NCI-H69 (cell line): ENCODE data around the gene SELENOH.
"Not testable (repeated sequence)": the region's sequence is repeated elsewhere in the genome, so short reads cannot be mapped to it uniquely, and the experiment has no call there.

Source experiments
- DNase-seq: peaks from one replicate; lab custom pipeline; 2025; lab: John Stamatoyannopoulos, UW

SELENOH gene, protein sequence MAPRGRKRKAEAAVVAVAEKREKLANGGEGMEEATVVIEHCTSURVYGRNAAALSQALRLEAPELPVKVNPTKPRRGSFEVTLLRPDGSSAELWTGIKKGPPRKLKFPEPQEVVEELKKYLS

DNA sequence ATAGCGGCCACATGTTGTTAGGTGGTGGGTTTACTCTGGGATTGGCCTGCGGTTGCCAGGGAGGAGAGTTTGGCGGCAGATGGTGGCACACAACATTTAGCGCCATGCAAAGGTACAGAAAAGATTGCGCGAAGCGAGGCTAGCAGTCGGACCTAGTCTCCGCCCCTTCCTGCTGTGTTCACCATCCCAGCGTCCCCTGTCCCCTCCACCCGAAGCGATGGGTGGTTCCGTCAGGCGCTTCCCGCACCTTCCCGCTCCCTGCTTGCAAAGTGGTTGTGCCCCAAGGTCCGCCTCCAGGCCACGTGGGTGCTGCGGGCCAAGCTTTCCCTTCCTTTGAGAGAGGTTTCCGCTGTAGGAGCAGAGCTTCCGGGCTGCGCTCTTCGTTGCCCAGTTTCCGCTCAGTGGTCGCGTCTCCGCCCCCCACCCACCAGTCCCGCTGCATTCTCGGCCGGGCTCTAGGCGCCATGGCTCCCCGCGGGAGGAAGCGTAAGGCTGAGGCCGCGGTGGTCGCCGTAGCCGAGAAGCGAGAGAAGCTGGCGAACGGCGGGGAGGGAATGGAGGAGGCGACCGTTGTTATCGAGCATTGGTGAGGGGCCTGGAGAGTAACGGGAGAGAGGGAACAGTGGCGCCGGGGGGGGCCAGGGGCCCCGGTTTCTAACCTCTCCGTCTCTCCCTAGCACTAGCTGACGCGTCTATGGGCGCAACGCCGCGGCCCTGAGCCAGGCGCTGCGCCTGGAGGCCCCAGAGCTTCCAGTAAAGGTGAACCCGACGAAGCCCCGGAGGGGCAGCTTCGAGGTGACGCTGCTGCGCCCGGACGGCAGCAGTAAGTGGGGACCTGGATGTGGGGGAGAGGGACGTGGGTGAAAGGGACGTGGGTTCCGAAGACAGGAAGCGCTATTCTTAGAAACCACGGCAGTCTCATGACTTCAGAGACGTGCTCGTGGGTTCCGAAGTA, at the start of gene SELENOH:
SELENOH (plus strand) TSS at position 360 of the 955 bp plus-strand sequence; CDS start at position 465, 105 bp downstream.
- peak; percentile 99 for DNase-seq

DNA sequence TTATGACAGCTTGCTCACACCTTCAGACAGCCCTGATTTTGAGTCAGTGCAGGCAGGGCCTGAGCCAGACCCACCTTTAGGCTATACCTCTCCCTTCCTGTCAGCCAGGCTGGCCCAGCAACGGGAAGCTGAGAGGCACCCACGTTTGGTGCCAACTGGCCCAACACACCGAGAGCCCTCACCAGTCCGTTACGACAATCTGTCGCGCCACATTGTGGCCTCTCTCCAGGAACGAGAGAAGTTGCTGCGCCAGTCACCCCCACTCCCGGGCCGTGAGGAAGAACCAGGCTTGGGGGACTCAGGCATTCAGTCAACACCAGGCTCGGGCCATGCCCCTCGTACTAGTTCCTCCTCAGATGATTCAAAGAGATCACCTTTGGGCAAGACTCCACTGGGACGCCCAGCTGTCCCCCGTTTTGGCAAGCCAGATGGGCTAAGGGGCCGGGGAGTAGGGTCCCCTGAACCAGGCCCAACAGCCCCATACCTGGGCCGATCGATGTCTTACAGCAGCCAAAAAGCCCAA, 42.4 kb upstream of the SELENOH start:
- DNase-seq, result no peak

DNA sequence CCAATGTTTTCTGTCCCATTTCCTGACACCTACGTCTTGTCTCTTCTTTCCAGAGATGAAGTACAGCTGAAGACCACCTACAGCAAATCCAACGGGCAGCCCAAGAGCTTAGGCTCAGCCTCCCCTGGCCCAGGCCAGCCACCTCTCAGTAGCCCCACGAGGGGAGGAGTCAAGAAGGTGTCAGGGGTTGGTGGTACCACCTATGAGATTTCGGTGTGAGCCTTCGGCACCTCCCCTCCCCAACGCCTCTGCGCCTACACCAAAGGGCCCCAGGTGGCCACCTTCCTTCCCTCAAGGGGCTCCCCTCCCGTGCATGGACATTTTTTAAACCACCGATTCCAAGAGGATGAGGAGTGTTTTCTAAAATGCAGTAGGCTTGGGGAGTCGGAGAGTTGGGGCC, 41.5 kb upstream of the SELENOH start:
- no peak for DNase-seq

DNA sequence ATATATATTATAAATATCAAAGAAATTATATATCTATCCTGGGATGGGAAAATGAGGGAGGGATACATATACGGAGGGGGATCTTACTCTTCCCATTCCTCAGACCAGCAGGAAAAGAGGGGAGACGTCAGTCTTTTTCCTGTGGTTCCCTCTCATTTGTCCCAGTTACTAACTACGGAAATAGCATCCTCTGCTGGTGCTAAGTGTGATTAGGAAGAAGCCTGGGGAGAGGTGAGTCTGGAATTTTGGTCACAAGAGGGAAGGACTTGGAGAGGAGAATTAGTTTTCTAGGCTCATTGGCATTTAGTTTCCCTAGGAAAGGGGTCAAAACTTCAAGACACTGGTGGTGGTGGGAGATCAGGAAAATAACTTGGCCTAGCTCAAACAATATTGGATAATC, 40.9 kb upstream of the SELENOH start:
- DNase-seq, result no peak

DNA sequence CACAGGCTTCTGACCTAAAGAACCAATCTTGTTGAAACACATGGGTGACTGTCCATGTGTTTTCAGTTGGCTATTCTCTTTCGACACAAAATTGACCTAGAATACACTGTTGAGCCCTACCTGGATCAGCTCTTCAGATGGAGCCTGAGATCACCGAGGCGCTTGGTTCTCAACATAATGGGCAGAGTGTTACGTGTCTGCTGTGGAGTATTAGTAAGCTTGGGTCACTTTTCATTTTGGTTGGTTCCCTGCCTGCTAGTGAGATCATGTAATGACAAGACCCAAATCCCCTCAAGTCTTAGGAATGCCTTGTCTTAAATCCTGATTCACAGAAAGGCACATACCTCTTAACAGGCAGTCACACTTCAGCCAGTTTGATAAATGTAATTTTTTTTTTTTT, 38.0 kb upstream of the SELENOH start:
- no peak for DNase-seq

DNA sequence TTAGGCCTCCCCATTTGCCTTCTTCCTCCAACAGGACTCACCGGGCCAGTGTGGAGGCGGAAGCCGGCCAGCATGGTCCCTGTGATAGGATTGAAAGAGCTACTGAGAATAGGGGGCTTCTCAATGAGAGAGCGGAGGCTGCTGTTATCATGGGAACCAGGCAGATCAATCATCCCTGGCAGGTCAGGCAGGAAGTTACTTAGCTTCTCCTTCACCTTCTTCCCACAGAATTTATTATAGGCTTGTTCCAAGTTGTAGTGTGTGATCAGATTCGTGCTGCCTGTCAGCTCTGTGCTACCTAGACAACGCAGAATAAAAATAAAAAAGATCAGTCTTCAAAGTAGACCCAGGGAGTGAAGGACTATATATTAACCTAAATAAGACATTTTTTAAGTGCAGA, 36.4 kb upstream of the SELENOH start:
- DNase-seq, result no peak

DNA sequence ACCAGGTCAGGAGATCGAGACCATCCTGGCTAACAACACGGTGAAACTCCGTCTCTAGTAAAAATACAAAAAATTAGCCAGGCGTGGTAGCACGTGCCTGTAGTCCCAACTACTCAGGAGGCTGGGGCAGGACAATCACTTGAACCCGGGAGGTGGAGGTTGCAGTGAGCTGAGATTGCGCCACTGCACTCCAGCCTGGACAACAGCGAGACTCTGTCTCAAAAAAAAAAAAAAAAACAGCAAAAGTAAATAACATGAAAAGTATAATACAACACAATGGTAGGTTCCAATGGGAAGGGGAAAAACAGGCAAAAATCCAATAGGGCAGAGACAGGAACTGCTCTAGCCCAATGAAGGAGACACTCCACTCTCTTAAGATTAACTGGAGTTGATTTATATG, 35.9 kb upstream of the SELENOH start:
- DNase-seq, result not testable (repeated sequence)

DNA sequence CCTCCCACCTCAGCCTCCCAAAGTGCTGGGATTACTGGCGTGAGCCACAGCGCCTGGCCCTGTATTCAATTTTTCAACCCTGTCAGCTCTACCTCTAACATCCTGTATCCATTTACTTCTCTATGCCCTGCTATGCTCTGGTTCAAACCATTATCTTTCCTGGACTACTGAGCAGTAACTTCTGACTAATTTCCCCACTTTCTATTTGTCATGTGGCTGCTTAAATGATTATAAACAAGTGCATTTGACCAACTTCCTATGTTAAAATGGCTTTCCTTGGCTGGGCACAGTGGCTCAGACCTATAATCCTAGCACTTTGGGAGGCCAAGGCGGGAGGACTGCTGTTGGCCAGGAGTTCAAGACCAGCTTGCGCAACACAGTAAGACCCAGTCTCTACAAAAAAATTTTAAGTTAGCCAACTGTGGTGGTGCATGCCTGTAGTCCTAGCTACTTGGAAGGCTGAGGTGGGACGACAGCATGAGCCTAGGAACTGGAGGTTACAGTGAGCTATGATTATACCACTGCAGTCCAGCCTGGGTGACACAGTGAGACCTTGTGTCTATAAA, 31.4 kb upstream of the SELENOH start:
- no peak for DNase-seq

DNA sequence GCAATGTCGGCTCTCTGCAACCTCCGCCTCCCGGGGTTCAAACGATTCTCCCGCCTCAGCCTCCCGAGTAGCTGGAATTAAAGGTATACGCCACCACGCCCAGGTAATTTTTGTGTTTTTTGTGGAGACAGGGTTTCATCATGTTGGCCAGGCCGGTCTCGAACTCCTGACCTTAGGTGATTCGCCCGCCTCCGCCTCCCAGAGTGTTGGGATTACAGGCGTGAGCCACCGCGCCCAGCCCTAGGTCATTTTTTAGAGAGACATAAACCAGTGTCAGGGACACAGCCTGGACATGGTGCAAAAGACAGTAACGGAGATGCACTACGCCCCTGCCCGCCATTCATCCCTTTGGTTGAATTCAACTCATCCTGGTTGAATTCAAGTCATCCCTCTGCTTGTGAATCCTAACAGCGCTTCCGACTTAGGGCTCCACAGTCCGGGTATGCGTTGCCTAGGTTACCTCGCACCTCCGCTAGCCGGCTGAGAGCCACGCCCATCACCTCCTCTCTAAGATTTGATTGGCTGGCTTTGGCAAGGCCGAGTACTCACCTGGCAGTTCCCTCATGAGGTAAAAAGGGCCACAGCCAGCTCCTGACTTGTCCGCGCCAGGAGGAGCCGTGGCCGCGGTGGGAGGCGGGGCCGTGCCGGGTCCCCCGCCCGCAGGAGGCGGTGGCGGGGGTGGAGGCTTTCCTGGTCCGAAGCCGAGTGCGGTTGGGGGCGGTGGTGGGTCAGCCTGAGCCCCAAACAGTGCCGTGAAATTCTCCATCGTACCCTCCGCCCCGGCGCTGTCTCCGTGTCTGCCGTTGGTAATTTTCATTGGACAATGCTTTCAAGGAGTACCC, 29.7 kb upstream of the SELENOH start, which contains the start of gene MED19:
MED19 (minus strand) TSS at position 802 of the 842 bp plus-strand sequence; CDS start at position 766, 36 bp downstream.
- peak; percentile 97 for DNase-seq

DNA sequence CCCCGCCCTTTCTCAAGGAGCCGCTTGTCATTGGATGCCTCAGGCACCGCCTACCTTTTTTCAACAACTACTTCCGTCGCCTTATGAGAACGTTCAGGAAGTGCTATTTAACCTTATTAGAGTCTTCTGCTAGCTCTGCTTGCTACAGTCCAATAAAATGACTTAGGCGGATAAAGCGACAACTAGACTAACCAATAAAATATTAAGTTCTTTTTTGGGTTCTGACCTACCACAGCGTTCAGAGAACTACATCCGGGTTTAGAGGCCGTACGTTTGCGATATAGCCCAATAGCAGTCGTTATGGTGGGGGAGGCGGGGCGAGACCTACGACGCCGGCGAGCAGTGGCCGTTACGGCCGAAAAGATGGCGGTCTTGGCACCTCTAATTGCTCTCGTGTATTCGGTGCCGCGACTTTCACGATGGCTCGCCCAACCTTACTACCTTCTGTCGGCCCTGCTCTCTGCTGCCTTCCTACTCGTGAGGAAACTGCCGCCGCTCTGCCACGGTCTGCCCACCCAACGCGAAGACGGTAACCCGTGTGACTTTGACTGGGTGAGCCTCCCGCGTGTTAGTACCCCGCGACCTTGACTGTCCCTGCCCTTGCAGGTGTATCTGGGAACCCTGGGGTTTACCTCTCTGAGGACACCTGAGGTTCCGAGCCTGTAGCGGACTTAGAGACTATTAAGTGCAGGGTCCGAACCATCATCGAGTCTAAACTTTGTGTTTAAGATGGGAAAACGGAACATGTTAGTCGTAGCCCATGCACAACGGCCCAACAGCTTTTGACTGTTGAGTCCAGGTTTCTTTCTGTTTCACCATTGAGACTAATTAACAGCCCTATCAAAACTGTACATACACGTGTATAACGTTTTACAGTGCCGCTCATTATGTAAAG, 28.8 kb upstream of the SELENOH start, which contains the start of gene TMX2:
TMX2 (plus strand) TSS at position 338 of the 895 bp plus-strand sequence; CDS start at position 364, 26 bp downstream.
- peak; percentile 99 for DNase-seq

DNA sequence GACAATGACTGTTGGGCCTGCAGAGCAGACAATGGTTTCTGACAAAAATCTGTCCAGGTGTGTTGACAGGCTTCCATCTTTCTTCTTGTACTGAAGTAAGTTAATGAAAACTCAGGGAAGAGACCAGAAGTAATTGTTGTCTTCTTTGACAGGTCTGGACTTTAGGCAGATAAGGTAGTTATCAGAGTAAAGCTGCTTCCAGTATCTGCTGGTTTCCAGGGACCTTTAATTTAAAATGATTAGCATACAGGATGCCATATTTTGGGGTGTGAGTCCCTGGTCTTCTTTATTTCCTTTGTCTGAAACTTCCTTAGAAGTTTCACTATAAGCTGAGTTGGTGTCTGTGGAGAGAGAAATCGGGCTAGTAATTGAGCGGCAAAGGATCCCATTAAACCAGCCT, 27.5 kb upstream of the SELENOH start:
- no peak for DNase-seq

DNA sequence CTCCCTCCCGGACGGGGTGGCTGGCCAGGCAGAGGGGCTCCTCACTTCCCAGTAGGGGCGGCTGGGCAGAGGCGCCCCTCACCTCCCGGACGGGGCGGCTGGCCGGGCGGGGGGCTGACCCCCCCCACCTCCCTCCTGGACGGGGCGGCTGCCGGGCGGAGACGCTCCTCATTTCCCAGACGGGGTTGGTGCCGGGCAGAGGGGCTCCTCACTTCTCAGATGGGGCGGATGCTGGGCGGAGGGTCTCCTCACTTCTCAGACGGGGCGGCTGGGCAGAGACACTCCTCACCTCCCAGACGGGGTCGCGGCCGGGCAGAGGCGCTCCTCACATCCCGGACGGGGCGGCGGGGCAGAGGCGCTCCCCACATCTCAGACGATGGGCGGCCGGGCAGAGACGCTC, 24.6 kb upstream of the SELENOH start:
- DNase-seq, result not testable (repeated sequence)

DNA sequence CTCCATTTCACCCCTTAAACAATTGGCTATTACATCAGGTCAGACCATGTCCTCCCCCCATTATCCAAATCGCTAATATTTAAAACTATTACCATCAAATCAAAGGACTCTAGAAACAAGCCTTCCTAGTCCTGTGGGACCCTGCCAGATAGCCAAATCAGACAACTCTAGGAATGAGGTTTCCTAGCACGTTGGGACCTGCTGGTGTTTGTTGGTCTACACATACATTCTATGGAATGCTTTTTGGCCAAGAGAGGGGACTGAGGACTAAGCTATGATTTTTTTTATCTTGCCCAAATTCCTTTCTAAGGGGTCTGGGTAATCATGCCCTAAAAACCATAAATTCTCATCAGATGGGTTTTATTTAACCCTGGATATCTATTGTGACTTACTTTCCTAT, 14.1 kb upstream of the SELENOH start:
- DNase-seq, result no peak

DNA sequence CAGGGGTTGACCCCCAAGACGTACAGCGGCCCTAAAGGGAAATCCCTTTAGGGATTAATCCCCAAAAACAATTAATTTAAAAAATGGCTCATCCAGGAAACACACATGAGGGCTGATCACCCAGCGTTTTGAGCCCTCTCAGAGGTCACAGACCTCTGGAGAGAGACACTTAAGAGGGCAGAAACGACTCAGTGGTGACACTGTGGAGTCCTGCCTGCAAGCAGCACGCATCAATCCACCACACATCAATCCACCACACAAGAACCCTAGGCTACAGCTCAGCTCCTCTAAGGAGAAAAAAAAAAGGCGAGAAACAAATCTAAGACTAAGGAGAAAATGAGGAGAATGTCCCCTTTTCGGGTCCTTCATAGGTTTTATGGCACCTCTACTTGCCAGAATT, 12.5 kb upstream of the SELENOH start:
- no peak for DNase-seq

DNA sequence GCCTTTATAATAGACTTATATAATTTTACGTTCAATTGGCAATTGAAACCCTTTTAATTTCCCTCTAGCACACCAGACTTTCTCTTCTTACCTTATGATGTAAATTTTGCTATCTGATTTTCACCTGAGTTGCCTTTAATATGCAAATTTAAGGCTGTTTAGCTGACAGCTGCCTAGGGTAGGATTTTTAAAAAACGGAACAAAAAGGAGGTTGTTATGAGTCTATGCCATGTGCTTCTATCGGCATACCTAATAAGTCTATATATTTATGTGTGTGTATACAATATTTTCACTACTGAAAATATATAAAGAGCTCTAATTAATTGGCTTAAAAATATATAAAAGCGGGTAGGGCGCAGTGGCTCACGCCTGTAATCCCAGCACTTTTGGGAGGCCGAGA, 11.8 kb upstream of the SELENOH start:
- DNase-seq, result no peak

DNA sequence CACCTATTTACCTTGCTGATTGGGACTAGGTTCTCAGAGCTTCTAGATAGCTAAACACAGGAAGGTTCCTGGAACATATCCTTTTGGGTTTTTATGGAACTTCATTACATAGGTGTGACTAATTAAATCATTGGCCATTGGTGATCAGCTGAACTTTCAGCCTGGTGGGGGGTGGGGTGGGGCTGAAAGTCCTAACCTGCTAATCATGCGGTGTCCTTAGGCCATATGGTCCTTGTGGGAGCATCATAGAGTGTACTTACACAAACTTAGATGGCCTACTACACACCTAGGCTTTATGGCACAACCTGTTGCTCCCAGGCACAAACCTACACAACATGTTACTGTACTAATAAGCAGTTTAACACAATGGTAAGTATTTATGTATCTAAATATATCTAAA, 8.6 kb upstream of the SELENOH start:
- DNase-seq, result no peak

DNA sequence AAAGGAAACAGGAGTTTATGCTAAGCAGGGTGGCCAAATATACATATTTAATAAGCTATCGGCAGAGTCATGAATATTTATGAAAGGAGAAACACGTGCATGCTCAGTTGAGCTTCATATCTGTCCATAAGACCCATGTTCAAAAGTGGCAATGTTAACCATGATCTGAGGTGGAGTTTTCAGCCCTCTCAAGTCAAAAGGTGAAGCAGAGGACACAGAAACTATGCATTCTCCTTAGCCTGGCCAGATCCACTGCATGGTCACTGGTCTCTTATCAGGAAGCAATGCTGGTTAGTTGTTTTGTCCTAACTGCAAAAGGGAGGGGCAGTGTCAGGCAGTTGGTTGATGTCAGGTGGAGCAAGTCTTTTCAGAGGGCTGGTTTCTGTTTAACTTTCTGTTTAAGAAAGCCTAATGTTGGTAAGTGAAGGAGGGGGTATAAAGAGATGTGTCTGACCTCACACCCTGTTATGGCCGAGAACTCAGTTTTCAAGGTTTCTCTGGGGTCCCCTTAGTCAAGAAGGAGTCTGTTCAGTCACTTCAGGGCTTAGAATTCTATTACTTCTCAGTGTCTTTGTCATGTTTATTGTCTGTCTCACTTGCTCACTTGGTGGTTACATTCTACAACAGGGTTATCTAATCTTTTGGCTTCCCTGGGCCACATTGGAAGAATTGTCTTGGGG, 5.5 kb upstream of the SELENOH start:
- DNase-seq, result no peak

DNA sequence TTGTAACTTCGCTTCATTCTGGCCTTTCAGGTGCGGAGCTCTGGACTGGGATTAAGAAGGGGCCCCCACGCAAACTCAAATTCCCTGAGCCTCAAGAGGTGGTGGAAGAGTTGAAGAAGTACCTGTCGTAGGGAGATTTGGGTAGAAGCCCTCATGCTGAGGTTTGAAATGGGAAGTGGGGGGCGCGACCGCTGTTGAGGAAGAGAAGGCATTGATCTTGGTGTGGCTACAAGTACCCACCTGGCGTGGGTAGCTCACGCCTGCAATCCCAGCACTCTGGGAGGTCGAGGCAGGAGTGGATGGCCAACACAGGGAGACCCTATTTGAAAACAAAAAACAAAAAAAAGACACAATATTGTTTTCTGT, 779 bp downstream of the SELENOH start:
- no peak for DNase-seq

DNA sequence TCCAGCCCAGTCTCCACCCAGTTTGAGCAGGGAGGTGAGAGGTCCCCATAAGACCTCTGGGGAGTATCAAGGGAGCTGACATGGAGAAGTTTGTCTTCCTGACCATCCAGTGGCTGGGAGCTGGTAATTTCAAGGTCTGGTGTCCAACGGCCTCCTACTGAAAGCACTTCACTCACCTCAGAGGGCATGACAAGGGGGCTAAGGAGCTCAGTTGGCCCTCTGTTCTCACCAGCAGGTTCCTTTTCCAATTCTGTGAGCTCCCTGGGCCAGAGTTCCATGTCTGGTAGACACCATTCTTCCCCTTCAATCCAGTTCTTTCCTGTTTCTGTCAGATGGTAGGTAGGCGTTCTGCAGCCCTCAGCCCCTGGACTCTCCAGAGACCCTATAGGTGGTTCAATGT, 3.1 kb downstream of the SELENOH start:
- DNase-seq, result no peak

DNA sequence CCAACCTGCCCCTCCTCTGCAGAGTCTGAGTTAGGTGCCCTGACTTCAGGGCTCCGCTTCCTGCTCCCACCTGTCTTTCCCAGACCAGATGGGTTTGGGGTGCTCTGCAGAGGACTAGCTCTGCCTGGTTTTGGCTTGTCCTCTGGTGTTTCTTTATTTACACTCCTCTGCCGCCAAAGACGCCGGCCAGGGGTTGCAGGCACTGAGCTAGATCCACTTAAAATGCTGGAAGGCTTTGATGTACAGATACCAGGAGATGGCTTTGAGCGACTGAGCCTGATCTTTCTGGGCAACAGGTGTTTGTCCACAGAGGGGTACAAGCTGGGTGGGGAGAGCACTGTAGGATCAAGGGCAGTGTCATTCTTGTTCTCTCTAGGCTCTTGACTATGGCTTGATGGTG, 3.9 kb downstream of the SELENOH start:
- no peak for DNase-seq
